GM19397 (cell line): Measurements from ENCODE around the gene OTUD5.

Experiments used
- ATAC-seq: cut with Tn5 transposase; IDR thresholded peaks from one replicate; pipeline ENCODE4 v1.9.1; 2021; ENCODE audit warnings: mild to moderate bottlenecking, moderate library complexity; ENCODE audit not compliant: unreplicated experiment

Gene OTUD5

GRCh38 chrX:48911412-48912182 is 45.8 kb downstream of the OTUD5 start, which contains the start of gene SLC35A2:
TSS of gene SLC35A2 (minus strand) at chrX:48911646. CDS start at chrX:48911636, 10 bp downstream.
- peak; percentile 59 for ATAC-seq

GRCh38 chrX:48910926-48911411 is 46.4 kb downstream of the OTUD5 start:
- ATAC-seq = no peak

- no peak for ATAC-seq
Measured at GRCh38 chrX:48909703-48910294, 47.6 kb downstream of the OTUD5 start.

- no peak for ATAC-seq
Measured at GRCh38 chrX:48908600-48908999, 48.8 kb downstream of the OTUD5 start.

GRCh38 chrX:48905090-48905790 is 52.2 kb downstream of the OTUD5 start:
- ATAC-seq = no peak

- ATAC-seq = no peak
Measured at GRCh38 chrX:48904626-48905025, 52.8 kb downstream of the OTUD5 start.

- no peak for ATAC-seq
Measured at GRCh38 chrX:48904180-48904579, 53.2 kb downstream of the OTUD5 start.

- ATAC-seq = no peak
Measured at GRCh38 chrX:48903290-48903689, 54.1 kb downstream of the OTUD5 start.

- ATAC-seq = no peak
Measured at GRCh38 chrX:48902776-48903175, 54.6 kb downstream of the OTUD5 start.

- no peak for ATAC-seq
Measured at GRCh38 chrX:48902135-48902534, 55.3 kb downstream of the OTUD5 start.

GRCh38 chrX:48901069-48901468 is 56.3 kb downstream of the OTUD5 start:
- ATAC-seq = no peak

GRCh38 chrX:48899078-48899410 is 58.4 kb downstream of the OTUD5 start:
- no peak for ATAC-seq

- peak; percentile 93 for ATAC-seq
Measured at GRCh38 chrX:48897625-48898306, 59.6 kb downstream of the OTUD5 start, which contains the start of the genes PQBP1 and TIMM17B. TSS of gene PQBP1 (plus strand) at chrX:48897930. CDS start at chrX:48898510, 580 bp downstream. TSS of gene TIMM17B (minus strand) at chrX:48897768. CDS start at chrX:48897749, 19 bp downstream.

- peak; percentile 9 for ATAC-seq
Measured at GRCh38 chrX:48897157-48897624, 60.2 kb downstream of the OTUD5 start.

GRCh38 chrX:48896611-48897011 is 60.8 kb downstream of the OTUD5 start:
- ATAC-seq = no peak

- no peak for ATAC-seq
Measured at GRCh38 chrX:48894891-48895290, 62.5 kb downstream of the OTUD5 start.

- no peak for ATAC-seq
Measured at GRCh38 chrX:48893556-48894348, 63.7 kb downstream of the OTUD5 start.

GRCh38 chrX:48892896-48893295 is 64.5 kb downstream of the OTUD5 start:
- ATAC-seq = no peak

- peak; percentile 90 for ATAC-seq
Measured at GRCh38 chrX:48891402-48892288, 65.8 kb downstream of the OTUD5 start.
